Mesendoderm (in vitro differentiated cells): ENCODE results near the gene TACR1.
"Not testable (repeated sequence)": the region's sequence is repeated elsewhere in the genome, so short reads cannot be mapped to it uniquely, and the experiment has no call there.

Source experiments
- DNase-seq: peaks from one replicate; pipeline ENCODE4 v3.0.0; 2013
- H2AK5ac ChIP-seq: 2 replicates; pipeline ENCODE4 v1.6.1; 2013; ENCODE audit warnings: low read length, inconsistent platforms
- H2BK120ac ChIP-seq: 2 replicates; pipeline ENCODE4 v1.6.1; 2013; ENCODE audit warnings: low read depth, mild to moderate bottlenecking, low read length, moderate library complexity, mixed read lengths
- H2BK15ac ChIP-seq: replicated peaks from 2 replicates; pipeline ENCODE4 v1.6.1; 2013; ENCODE audit warnings: low read depth, mild to moderate bottlenecking, moderate library complexity
- H2BK5ac ChIP-seq: 2 replicates; pipeline ENCODE4 v1.6.1; 2013; ENCODE audit warnings: low read length, inconsistent platforms
- H3K18ac ChIP-seq: 2 replicates; pipeline ENCODE4 v1.6.1; 2013; ENCODE audit warnings: mild to moderate bottlenecking, low read length, mixed read lengths
- H3K23ac ChIP-seq: one replicate; pipeline ENCODE4 v1.6.1; 2013; ENCODE audit warnings: low read length
- H3K27ac ChIP-seq: 2 replicates; pipeline ENCODE4 v1.5.1; 2013; ENCODE audit warnings: low read depth, mild to moderate bottlenecking, inconsistent platforms, low read length, moderate library complexity
- H3K27me3 ChIP-seq: 2 replicates; pipeline ENCODE4 v1.6.1; 2013; ENCODE audit warnings: low read length, control low read depth, mild to moderate bottlenecking, inconsistent platforms; ENCODE audit not compliant: insufficient read depth, poor library complexity
- H3K36me3 ChIP-seq: 2 replicates; pipeline ENCODE4 v1.6.1; 2013; ENCODE audit warnings: low read length, inconsistent platforms; ENCODE audit not compliant: control insufficient read depth, insufficient read depth
- H3K4ac ChIP-seq: one replicate; pipeline ENCODE4 v1.6.1; 2013; ENCODE audit warnings: low read depth, mild to moderate bottlenecking, low read length, moderate library complexity
- H3K4me1 ChIP-seq: 2 replicates; pipeline ENCODE4 v1.6.1; 2013; ENCODE audit warnings: low read depth, low read length, inconsistent platforms; ENCODE audit not compliant: control insufficient read depth
- H3K4me2 ChIP-seq: 2 replicates; pipeline ENCODE4 v1.6.1; 2013; ENCODE audit warnings: low read length
- H3K4me3 ChIP-seq: 2 replicates; pipeline ENCODE4 v1.5.1; 2013; ENCODE audit warnings: mild to moderate bottlenecking, low read length
- H3K56ac ChIP-seq: one replicate; pipeline ENCODE4 v1.6.1; 2013; ENCODE audit warnings: low read length
- H3K79me1 ChIP-seq: 2 replicates; pipeline ENCODE4 v1.6.1; 2013; ENCODE audit warnings: low read length, inconsistent platforms
- H3K79me2 ChIP-seq: 2 replicates; pipeline ENCODE4 v1.6.1; 2013; ENCODE audit warnings: mild to moderate bottlenecking, low read length; ENCODE audit not compliant: control insufficient read depth, insufficient read depth
- H3K9ac ChIP-seq: 2 replicates; pipeline ENCODE4 v1.6.1; 2013; ENCODE audit warnings: low read length, inconsistent platforms
- H4K5ac ChIP-seq: one replicate; pipeline ENCODE4 v1.6.1; 2013; ENCODE audit warnings: low read length
- H4K8ac ChIP-seq: one replicate; pipeline ENCODE4 v1.6.1; 2013; ENCODE audit warnings: low read depth, mild to moderate bottlenecking, control low read depth, low read length, moderate library complexity
- WGBS: extraction: QIAGEN DNeasy Blood & Tissue Kit; methylation state at CpG from one replicate; pipeline ENCODE4 v1.1.7; 2013; ENCODE audit warnings: low lambda C conversion rate, missing lambda C conversion rate; ENCODE audit not compliant: insufficient coverage; ENCODE audit errors: extremely low coverage; 5-methylcytosine and 5-hydroxymethylcytosine counted together

The TACR1 gene

GRCh38 chr2:75153221-75153620 is 46.1 kb downstream of the TACR1 start:
- no peak overlapping the region for H3K4me3 ChIP-seq
- no peak overlapping the region for H3K23ac ChIP-seq
- H3K4ac ChIP-seq, result no peak overlapping the region
- H2BK5ac ChIP-seq, result no peak overlapping the region
- H3K18ac ChIP-seq, result no peak overlapping the region
- peaks cover 3% of the 10 kb centered on the region for H3K4me1 ChIP-seq
- H3K27ac ChIP-seq, result no peak overlapping the region
- no peaks in the 10 kb centered on the region for H3K79me1 ChIP-seq
- no CpG with 5 or more reads among the region's 1 CpG for WGBS
- H3K56ac ChIP-seq, result no peak overlapping the region
- H3K27me3 ChIP-seq, result no peaks in the 10 kb centered on the region
- no peaks in the 10 kb centered on the region for H3K36me3 ChIP-seq
- H2AK5ac ChIP-seq, result no peak overlapping the region
- no peak overlapping the region for H2BK120ac ChIP-seq
- no peak overlapping the region for H3K4me2 ChIP-seq
- H2BK15ac ChIP-seq, result no peak overlapping the region
- H3K9ac ChIP-seq, result no peak overlapping the region
- no peak overlapping the region for H4K5ac ChIP-seq
- DNase-seq, result no peak
- no peaks in the 10 kb centered on the region for H3K79me2 ChIP-seq
- no peak overlapping the region for H4K8ac ChIP-seq

- not testable (repeated sequence) for H3K36me3 ChIP-seq, H3K9ac ChIP-seq, DNase-seq, H3K23ac ChIP-seq, H2BK5ac ChIP-seq, H3K18ac ChIP-seq, H4K8ac ChIP-seq, H3K27ac ChIP-seq, H3K4me1 ChIP-seq, H2BK120ac ChIP-seq, H2BK15ac ChIP-seq, H3K79me2 ChIP-seq, H3K4me2 ChIP-seq, H3K4ac ChIP-seq, H3K4me3 ChIP-seq, H3K79me1 ChIP-seq, H4K5ac ChIP-seq, H2AK5ac ChIP-seq, H3K27me3 ChIP-seq, H3K56ac ChIP-seq
- no CpG with 5 or more reads among the region's 3 CpGs for WGBS
Observed at GRCh38 chr2:75152243-75152642, 47.1 kb downstream of the TACR1 start.

DNA sequence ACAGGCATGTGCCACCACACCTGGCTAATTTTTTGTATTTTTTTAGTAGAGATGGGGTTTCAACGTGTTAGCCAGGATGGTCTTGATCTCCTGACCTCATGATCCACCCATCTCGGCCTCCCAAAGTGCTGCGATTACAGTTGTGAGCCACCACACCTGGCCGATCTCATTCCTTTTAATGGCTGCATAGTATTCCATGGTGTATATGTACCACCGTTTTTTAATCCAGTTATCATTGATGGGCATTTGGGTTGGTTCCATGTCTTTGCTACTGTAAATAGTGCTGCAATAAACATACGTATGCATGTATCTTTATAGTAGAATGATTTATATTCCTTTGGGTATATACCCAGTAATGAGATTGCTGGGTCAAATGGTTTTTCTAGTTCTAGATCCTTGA is 51.4 kb downstream of the TACR1 start:
- H3K18ac ChIP-seq, H2BK15ac ChIP-seq, H3K4ac ChIP-seq, H3K4me1 ChIP-seq, H3K4me2 ChIP-seq, H2BK5ac ChIP-seq, H3K27ac ChIP-seq, H4K8ac ChIP-seq, H3K4me3 ChIP-seq, H2AK5ac ChIP-seq, H3K27me3 ChIP-seq, DNase-seq, H3K36me3 ChIP-seq, H3K79me2 ChIP-seq, H3K23ac ChIP-seq, H4K5ac ChIP-seq, H2BK120ac ChIP-seq, H3K56ac ChIP-seq, H3K9ac ChIP-seq, H3K79me1 ChIP-seq: not testable (repeated sequence)
- WGBS, result no CpG with 5 or more reads among the region's 6 CpGs

DNA sequence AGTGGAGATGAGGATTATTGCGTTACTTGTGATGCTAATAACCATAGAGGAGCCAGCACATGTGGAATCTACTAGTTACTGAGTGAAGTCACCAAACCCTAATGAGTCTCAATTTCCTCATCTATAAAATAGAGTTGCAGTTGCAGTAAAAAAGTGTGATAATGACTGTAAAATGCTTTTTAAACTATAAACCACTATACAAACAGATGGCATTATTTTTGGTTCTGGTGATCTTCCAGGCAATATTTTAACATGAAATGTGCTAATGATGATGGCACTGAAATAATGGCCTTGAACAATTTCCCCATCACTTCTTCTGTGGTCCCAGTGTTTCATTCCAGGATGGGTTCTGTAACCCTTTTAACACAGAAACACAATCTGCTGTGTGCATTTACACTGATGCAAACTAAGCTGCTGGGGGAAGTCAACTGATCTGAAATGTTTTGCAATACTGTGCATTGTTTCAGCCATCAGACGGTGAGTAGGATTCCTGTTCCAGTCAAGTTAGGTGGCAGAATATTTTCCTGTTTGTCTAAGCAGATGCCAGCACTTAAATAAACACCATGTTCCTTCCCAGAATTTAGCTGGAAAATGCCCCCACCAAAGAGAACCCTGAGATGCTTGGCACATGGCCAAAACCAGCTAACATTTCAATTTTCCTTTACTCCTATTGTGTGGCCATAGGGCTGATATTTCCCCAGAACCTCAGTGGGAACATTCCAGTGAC is 52.6 kb downstream of the TACR1 start:
- no peak overlapping the region for H3K4me2 ChIP-seq
- H4K5ac ChIP-seq, result no peak overlapping the region
- no peaks in the 10 kb centered on the region for H3K79me2 ChIP-seq
- no peak overlapping the region for H3K18ac ChIP-seq
- no peak overlapping the region for H3K9ac ChIP-seq
- no peak for DNase-seq
- no peaks in the 10 kb centered on the region for H3K4me1 ChIP-seq
- H2BK120ac ChIP-seq, result no peak overlapping the region
- no peak overlapping the region for H3K56ac ChIP-seq
- H3K23ac ChIP-seq, result no peak overlapping the region
- H2BK5ac ChIP-seq, result no peak overlapping the region
- no CpG with 5 or more reads among the region's 2 CpGs for WGBS
- no peak overlapping the region for H4K8ac ChIP-seq
- H3K27me3 ChIP-seq, result no peaks in the 10 kb centered on the region
- H3K4ac ChIP-seq, result no peak overlapping the region
- no peak overlapping the region for H3K27ac ChIP-seq
- H3K79me1 ChIP-seq, result no peaks in the 10 kb centered on the region
- H3K4me3 ChIP-seq, result no peak overlapping the region
- no peak overlapping the region for H2AK5ac ChIP-seq
- no peak overlapping the region for H2BK15ac ChIP-seq
- no peaks in the 10 kb centered on the region for H3K36me3 ChIP-seq

- not testable (repeated sequence) for H3K18ac ChIP-seq, DNase-seq, H3K27me3 ChIP-seq, H2BK5ac ChIP-seq, H3K27ac ChIP-seq, H3K4ac ChIP-seq, H3K9ac ChIP-seq, H3K4me1 ChIP-seq, H3K23ac ChIP-seq, H3K4me2 ChIP-seq, H4K8ac ChIP-seq, H2BK15ac ChIP-seq, H3K79me2 ChIP-seq, H2AK5ac ChIP-seq, H3K79me1 ChIP-seq, H2BK120ac ChIP-seq, H3K4me3 ChIP-seq, H3K36me3 ChIP-seq, H4K5ac ChIP-seq, H3K56ac ChIP-seq
- WGBS, result no CpG with 5 or more reads among the region's 4 CpGs
Observed at GRCh38 chr2:75146221-75146605, 53.1 kb downstream of the TACR1 start.

DNA sequence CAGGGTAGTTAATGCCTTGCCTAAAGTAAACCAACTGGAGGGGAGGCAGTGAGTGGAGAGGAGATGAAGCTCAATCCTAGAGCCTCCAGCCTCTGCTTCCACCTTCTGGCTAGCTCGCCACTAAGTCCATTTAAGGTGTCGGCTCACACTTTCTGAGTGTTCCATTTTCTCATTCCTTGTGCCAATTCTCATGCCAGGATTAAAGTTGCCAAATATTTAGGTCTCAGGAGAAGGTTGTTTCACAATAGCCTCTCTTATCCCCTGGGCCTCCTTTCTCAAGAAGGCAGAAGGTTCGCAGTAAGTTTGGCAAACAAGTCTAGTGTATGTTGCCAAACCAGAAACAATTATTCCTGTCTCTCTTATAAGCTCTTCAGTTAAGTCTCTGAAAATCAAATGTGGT is 57.2 kb downstream of the TACR1 start:
- Histone ChIP-seq H3K79me1 (no peaks in the 10 kb centered on the region), H3K4me3 (no peak overlapping the region), H4K5ac (no peak overlapping the region), H2AK5ac (no peak overlapping the region), H3K4me1 (no peaks in the 10 kb centered on the region), H2BK15ac (no peak overlapping the region), H4K8ac (no peak overlapping the region), H3K79me2 (no peaks in the 10 kb centered on the region), H3K4me2 (no peak overlapping the region), H3K23ac (no peak overlapping the region), H3K56ac (no peak overlapping the region), H3K18ac (no peak overlapping the region), H2BK5ac (no peak overlapping the region), H3K27me3 (no peaks in the 10 kb centered on the region), H3K9ac (no peak overlapping the region), H2BK120ac (no peak overlapping the region), H3K36me3 (no peaks in the 10 kb centered on the region), H3K4ac (no peak overlapping the region), H3K27ac (no peak overlapping the region)
- DNase-seq, result no peak
- WGBS, result no CpG with 5 or more reads among the region's 3 CpGs
